Measurements from ENCODE around the gene NSG2.
"Not testable (repeated sequence)": the region's sequence is repeated elsewhere in the genome, so short reads cannot be mapped to it uniquely, and the experiment has no call there.

NSG2 gene

DNA sequence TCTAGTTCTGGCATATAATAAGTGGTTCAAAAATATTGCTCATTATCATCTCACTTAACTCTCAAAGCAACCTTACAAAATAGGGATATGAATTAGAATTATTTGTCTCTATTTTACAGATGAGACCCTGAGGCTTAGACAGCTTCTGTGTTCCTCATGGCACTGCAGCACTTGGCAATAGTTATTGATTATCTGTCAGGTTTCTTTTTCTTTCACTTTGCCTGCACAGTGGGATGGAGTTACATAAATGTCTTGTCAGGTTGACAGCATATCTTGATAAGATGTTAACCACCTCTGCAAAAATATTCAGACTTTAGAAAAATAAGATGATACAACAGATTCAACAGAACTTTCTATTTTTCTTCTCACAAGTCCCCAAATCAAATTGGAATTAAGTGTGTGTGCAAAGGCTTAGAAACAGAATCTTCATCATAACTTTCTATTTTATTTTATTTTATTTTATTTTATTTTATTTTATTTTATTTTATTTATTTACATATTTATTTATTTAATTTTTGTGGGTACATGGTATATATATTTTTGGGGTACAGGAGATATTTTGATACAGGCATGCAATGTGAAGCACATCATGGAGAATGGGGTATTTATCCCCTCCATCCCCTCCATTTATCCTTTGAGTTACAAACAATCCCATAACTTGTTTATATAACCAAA lies 17.7 kb downstream of the NSG2 start:
- no peak for DNase-seq

DNA sequence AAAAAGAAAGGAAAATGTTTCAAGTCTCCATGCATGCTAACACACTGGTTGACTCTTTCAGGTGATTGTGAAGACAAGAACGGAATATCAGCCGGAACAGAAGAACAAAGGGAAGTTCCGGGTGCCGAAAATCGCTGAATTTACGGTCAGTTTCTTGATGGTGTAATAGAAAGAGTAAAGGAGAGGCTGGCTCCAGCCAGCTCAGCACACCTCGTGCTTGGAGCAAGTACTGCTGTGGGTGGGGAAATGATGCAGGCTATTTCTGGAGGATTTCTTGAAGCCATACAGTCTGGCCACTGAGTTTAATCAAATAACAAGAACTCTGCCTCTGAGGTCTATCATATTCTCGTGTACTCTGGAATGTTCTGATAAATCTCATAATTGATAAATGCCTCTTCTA lies 18.7 kb downstream of the NSG2 start:
- no peak for DNase-seq

DNA sequence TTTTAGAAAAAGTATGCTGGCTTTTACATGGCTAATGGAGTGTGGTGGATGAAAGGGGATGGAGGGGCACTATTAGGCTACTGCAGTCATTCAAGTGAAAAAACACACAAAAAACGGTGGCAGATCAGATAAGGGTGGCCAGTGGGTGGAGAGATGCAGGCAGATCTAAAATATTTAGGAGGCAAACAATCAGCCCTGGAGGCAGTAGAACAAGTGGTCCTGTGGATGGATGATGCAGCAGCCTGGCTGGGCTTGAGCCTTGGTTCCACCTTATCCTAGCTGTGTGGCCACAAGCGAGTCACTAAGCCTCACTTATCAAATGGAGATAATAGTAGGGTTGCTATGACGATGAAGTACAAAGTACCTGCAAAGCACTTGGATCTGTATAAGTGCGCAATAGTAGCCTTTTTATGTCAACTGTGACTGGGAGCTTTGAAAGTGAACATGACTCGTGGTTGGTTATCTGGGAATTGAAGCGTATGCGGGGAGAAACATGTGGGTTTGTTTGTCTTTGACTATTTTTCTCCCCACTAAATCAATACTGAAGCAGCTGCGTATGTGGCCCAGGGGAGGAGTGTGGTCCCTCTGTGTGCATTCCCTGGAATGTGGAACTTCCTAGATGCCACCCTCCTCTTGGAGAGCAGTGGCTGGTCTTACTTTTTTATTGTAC lies 20.2 kb downstream of the NSG2 start:
- no peak for DNase-seq

DNA sequence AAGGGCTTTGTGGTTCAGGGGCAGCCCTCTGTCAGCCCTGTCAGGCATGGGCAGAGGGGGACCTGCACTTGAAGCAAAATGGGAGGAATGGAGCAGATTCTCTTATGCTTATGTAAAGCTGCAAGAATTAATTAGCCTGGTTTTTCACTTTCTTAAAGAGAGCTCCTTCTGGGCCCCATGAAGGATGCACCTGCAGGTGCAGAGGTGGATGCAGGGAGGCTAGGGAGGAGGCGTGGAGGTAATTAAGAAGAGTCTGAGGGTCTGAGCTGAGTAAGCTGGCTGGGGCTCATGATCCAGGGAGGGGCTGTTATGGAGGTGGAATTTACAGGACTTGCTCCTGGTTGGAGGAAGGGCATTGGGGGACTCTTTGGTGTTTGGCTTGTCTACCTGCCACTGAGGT lies 22.0 kb downstream of the NSG2 start:
- no peak for DNase-seq

DNA sequence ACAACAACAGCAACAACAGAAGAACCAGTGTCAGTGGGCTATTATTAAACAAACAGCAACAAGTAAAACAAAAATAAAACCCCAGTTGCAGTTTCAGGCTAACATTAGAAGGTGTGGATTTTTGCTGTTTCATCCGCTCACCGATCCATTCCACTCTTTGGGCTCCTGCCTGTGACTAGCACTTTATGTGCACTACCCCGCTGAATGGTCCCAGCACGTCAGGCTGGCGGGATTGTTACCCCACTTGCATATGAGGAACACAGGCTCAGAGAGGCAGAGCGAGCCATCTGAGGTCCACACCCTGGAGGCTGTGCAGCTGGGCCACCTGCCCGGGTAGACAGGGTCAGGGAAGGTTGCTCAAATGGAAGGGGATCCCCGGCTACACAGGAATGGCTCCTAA lies 26.0 kb downstream of the NSG2 start:
- no peak for DNase-seq

DNA sequence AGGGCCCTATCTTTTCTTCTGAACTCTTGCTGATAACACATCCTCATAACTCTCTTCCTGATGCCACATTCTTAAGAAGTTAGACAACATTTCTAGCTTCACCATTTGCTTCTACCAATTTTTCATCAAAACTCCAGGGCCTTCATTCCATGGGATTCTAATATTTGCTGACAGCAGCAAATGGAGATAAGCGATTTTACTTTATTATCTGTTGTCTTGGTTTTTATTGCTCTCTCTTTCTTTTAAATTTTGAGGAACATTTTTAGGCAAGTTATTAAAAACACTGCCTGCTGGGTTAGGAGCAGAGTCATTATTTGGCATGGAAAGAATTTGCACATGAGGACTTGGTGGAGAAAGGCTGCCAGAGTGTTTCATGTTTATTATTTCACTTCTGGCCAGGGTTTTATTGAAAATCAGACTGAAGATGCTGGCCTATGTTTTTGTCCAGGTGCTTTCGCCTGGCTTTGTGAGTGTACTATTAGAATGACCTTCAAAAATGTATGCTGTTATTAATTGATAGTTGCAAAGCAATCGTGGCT lies 27.7 kb downstream of the NSG2 start:
- no peak for DNase-seq

DNA sequence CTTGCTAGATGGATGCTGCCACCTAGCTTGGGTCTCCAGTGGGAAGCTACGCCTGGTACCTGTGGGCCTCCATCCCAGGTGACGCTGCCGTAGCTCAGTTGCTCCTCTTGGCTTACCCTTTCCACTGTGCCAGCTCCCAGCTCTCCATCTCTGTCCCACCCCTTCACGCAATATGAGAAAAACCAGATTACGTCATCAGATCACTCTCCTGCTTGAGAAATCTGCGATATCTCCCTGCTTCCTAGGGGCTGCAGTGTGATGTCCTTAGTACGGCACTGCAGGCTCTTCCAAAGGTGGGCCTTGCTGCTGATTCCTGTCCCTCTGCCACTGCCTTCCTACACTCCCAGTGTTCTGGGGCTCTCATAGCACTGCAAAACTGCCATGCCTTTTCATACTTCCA lies 28.9 kb downstream of the NSG2 start:
- no peak for DNase-seq

DNA sequence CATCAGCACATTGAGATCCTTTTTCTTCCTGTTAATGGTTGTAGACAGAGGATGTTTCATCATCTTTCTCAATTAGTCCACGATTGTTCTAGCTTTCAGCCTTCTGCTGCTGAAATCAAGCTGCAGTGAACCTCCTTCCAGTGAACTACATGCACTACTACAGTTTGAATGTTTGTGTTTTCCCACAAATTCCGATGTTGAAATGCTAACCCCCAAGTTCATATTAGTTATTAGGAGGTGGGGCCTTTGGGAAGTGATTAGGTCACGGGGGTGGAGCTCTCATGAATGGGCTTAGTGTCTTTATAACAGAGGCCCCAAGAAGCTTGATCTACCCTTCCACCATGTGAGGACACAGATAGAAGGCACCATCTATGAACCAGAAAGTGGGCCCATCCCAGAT lies 32.9 kb downstream of the NSG2 start:
- no peak for DNase-seq

DNA sequence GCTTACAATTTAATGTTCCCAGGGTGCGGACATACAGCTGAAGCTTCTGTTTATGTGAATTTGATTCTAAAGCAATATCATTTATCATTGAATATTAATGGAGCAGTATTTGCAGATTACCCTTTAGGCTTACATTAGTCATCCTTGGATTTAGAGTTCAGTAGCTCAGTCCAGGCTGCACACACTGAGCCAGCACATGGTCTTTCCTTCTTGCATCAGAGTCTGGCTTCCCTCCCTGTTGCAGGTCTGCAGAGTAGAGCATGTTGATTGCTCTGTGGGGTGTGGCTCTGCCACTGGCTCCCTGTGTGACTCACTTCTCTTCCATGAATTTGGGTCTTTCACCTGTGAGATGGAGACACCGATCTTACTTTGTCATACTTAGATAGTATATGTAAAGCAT lies 36.8 kb downstream of the NSG2 start:
- DNase-seq, result no peak

DNA sequence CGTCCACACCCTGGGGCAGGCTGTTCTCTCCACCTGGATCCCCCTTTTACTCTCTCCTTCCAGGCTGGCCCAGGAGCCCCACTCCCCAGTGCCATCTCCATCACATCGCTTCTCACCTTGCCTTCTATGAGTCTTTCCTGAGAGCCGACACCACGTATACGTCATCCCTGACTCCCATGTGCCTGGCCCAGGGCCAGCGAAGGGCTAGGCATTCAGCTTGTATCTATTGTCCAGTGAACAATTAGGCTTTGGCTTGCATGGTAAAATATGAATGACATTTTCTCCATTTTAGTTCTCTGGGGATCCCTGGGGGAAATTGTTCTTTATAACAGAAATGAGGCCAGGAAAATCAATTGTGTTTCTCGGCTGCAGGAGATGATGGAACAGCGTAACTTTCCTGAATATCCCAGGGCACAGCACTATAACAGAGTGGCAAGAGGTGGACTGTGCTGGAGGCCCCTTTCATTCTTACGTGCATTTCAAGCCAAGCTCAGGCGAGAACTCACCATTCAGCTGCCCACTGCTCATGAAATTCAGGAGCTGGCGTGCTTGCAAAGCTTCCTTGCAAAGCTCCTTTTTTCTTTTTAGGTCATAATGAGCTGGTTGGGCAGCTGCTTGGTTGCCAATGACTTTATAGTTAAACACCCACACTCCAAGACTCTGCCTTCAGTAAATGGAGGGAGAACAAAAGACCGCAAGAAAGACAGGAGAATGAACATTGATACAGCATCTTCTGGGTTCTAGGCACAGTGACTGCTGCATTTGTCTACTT lies 37.7 kb downstream of the NSG2 start:
- no peak for DNase-seq

DNA sequence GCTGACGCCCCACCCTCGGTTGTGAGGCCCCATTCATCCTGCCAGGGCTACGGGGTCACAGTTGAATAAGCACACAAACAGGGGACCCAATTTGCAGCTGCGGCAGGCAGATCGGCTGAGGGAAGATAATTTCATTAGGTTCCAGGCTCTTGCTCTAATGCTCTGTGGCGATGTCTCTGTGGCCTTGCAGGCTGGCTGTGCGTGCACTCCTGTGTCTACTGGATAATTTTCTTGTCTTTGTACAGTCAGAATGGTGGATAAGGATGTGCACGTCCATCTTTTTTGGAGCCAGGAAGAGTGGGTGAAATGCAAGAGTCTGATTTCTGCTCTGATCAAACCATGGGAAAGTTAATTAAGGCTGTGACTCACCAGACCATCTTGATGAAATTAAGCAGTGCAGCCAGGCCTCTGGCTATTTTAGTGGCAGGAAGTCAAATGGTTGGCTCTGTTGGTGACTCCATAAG lies 39.2 kb downstream of the NSG2 start:
- no peak for DNase-seq

DNA sequence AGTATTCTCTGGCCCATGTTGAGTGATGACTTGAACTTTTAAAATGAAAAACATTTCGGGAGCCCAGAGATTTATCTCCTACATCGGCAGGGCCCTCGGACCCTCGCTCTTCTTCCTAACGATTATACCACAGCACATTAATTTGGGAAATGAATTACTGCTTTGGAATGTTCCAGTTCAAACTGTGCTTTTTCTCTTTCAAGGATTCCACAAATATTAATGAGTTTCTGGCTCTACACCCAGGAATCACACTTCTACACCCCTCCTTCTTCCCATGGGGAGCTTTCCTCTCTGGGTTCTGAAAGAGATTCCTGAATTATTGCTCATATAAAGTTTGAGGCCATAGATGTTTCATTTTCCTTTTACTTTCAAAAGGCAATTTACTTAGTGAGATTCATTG lies 41.2 kb downstream of the NSG2 start:
- DNase-seq, result no peak

DNA sequence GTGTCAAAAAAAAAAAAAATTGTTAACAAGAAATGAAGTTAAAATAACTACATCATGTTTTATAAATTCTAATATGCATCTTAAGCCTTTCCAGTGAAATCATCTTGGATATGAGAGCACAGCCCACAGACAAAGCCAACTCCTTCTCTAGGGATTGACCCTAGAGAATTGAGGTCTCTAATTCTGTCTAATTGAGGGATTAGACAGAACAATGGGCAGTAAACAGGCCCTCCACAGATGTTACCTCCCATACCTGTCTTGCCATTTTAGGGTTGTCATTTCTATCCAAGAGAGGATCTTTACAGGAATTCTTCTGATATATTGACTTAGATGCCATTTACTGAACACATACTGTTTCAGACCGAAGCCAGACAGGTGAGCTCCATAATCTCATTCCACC lies 42.3 kb downstream of the NSG2 start:
- DNase-seq, result no peak

DNA sequence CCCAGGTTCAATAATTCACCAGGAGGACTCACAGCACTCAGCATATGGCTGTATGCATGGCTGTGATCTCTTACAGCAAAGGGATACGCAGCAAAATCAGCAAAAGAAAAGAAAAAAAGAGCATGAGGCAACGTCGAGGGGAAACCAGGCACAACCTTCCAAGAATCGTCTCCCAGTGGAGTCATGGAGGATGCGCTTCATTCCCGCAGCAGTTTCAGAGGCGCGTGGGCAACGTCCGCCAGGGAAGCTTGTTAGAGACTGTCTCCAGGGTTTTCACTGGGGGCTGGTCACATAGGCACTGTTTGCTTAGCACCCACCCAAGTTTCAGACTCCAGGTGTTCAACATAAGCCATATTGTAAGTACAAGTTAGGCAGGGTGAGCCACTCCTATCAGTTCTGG lies 44.6 kb downstream of the NSG2 start:
- DNase-seq, result no peak

DNA sequence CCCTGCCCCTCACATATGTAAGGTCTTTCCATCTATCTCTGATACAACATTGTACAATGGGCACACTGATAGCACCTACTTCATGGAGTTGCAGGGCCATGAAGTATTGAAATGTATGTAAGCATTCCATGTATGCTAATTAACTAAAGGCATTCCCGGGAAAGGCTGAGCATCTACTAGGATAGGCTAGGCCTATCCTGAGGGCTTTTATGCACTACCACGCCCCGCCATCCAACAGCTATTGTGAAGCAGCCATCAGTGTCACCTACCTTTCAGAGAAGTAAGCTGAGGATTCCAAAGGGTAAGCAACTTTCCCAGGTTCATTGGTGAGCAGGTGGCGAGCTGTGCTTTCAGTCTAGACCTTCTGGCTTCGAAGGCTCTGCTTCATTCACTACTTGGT lies 47.6 kb downstream of the NSG2 start:
- no peak for DNase-seq

DNA sequence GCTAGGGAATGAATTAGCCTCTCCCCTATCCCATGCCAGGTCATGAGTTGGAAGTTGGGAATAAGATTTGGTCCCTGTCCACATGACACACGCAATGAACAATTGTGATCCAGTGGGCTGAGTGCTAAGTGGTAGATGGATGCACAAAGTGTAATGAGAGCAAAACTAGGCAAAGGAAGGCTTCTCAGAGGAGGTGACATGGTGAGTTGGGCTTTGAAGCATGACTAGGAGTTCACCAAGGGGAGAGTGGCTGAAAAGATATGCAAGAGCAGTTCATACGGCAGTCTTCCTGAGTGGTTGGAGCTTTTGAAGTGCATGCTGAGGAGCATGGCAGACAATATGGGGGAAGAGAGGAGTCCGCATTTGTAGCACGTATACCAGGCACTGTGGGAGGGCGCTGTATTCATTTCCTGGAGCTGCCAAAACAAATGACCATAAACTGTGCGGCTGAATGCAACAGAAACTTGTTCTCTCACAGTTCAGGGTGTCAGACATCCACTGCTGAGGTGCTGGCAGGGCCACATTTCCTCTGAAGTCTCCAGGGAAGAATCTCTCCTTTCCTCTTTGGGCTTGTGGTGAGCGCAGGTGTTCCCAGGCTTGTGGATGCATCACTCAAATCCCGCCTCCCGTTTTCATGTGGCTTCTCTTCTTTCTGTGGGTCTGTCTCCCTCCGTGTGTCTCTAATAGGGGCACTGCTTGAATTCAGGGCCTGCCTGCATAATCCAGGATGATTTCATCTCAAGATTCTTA lies 49.5 kb downstream of the NSG2 start:
- no peak for DNase-seq

DNA sequence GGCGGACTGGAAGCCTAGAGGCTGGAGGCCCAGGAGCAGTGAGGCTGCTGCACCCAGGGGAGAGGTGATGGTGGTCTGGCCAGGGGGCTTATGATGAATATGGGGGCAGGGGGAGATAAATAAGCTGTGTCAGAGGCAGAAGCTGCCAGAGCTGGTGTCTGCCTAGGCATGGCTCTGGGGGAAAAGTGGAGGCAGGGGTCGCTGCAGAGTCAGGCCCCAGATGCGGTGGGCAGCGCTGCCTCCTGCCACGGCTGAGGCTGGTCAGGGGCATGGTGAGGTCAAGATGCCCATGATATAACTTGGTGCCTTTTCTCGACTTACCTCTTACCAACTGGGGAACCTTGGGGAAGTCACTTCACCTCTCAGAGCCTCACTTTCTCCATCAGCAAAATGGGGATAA lies 51.1 kb downstream of the NSG2 start:
- no peak for DNase-seq

DNA sequence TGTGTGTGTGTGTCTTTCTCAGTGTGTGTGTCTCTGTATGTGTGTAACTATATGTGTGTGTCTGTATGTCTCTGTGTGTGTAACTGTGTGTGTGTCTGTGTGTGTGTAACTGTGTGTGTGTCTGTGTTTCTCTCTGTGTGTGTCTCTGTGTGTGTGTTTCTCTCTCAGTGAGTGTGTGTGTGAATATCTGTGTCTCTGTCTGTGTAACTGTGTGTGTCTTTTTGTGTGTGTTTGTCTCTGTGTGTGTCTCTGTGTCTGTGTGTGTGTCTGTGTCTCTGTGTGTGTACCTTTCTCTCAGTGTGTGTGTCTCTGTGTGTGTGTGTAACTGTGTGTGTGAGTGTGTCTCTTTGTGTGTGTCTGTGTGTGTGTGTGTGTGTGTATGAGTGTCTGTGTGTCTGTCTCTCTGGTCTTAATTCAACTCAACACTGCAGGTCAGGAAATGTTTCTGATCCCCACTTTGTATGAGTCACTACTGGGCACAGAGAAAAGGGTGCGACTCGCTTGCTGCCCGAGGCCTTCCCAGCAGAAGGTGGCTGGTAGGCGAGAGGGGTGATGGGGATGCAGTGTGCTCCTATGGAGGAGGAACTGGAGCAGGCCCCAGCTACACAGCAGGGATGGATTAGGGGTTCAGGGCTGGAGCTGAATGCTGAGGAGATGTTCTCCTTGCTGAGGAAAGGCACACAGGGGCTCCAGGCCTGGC lies 52.1 kb downstream of the NSG2 start:
- DNase-seq, result no peak

DNA sequence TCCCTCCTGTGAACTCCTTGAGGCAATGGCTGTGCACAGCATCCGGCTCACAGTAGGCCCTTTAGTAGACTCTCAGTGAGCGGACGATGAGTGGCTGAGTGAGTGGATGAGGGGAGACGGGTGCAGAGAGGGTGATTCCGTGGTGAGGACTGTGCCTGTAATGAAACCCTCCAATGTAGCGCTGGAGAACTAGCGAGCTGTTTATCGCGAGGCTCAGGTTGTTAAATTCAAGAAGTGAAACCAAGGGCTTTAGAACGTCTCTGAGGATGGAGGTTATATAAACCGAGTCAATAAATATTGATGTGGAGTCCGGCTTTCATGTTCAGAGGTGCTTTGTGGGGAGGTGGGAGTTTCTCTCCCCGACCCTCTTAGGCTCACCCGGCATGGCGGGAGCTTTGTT lies 53.2 kb downstream of the NSG2 start:
- DNase-seq, result no peak

DNA sequence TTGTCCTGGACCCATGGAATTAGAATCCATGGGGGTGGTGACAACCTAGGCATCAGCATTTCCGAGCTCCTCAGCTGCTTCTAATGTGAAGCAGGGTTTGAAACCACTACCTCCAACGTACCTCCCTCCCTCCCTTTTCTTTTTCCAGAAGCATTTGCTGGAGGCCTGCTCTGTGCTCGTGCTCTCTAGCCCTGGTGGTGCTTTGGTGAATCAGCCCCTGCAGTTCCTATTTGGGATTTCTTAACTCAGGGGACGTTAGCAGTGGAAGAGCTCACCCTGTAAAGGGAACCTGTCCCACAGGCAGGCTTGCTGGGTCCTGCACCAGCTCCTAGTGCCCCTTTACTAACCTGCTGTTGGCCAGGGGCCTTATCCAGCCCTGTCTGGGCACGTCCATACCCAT lies 55.0 kb downstream of the NSG2 start:
- no peak for DNase-seq

DNA sequence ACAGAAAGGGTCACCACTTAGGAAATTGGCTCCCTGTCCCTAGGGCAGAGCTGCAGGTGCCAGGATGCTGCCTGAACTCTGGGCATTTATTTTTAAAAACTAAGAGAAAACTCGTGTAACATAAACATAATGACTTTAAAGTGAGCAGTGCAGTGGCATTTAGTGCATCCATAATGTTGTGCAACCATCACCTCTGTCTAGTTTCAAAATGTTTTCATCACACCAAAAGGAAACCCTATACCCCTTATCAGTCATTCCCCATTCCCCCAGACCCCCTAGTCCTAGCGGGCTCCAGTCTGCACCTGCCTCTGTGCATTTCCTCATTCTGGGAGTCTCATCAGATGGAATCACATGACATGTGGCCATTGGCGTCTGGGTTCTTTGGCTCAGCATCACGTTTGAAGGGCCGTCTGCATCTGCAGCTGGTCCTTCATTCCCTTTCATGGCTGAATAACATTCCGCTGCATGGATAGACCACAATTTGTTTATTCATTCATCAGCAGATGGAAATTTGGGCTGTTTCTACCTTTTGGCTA lies 55.8 kb downstream of the NSG2 start:
- DNase-seq, result no peak

DNA sequence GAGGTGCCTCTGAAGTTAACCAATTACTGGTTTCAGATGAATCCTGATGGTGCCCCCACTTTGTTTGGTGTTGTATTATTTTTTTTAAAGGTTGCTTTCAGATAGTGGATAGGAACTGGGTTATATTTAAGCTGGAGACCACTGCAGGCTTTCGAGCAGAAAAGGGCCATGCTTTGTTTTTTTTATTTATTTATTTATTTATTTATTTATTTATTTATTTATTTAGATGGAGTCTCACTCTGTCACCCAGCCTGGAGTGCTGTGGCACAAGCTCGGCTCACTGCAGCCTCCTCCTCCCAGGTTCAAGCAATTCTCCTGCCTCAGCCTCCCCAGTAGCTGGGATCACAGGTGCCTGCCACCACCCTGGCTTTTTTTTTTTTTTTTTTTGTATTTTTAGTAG lies 57.1 kb downstream of the NSG2 start:
- not testable (repeated sequence) for DNase-seq
